BE2C (cell line): ENCODE measurements around the gene ADGRV1.

Experiments
- DNase-seq: peaks from one replicate; pipeline ENCODE4 v3.0.0-alpha.2; 2020
- H3K27me3 ChIP-seq: fragments of 250-450 bp; sonication (Bioruptor Pico); 2 replicates; pipeline ENCODE4 v1.5.1; 2020; ENCODE audit warnings: mild to moderate bottlenecking
- H3K36me3 ChIP-seq: fragments of 250-450 bp; sonication (Bioruptor Pico); 2 replicates; pipeline ENCODE4 v1.5.1; 2020; ENCODE audit warnings: mild to moderate bottlenecking
- H3K4me1 ChIP-seq: fragments of 250-450 bp; sonication (Bioruptor Pico); 2 replicates; pipeline ENCODE4 v1.5.1; 2020
- H3K4me3 ChIP-seq: 2 replicates; pipeline ENCODE4 v1.5.1; 2011; ENCODE audit warnings: low read depth, low read length
- H3K9me3 ChIP-seq: fragments of 250-450 bp; sonication (Bioruptor Pico); 2 replicates; pipeline ENCODE4 v1.5.1; 2020
- TF ChIP-seq, protein P1 (sequence below): IDR thresholded peaks from 2 replicates; pipeline ENCODE4 v1.5.1; 2012; ENCODE audit warnings: mild to moderate bottlenecking, low read depth, low read length

The ADGRV1 gene

DNA sequence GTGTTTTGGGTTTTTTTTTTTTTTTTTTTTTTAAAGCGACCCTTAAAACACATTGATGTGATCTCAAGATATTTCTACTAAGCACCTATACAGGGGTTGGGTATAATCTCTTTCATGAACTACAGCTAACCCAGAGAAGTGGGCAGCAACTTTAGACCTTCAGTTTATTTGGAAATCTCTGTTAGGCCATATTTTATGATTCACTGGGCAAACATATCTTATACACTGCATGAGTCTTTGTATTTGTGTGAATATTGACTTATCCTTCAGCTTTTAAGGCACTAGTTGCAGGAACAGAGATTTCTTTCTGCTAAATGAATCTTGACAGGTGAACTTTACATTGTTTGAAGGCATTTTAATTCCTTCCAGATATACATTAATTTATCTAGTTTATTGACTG, 630.2 kb downstream of the ADGRV1 start:
- DNase-seq, result no peak
- H3K27me3 ChIP-seq, result no peaks in the 10 kb centered on the region

DNA sequence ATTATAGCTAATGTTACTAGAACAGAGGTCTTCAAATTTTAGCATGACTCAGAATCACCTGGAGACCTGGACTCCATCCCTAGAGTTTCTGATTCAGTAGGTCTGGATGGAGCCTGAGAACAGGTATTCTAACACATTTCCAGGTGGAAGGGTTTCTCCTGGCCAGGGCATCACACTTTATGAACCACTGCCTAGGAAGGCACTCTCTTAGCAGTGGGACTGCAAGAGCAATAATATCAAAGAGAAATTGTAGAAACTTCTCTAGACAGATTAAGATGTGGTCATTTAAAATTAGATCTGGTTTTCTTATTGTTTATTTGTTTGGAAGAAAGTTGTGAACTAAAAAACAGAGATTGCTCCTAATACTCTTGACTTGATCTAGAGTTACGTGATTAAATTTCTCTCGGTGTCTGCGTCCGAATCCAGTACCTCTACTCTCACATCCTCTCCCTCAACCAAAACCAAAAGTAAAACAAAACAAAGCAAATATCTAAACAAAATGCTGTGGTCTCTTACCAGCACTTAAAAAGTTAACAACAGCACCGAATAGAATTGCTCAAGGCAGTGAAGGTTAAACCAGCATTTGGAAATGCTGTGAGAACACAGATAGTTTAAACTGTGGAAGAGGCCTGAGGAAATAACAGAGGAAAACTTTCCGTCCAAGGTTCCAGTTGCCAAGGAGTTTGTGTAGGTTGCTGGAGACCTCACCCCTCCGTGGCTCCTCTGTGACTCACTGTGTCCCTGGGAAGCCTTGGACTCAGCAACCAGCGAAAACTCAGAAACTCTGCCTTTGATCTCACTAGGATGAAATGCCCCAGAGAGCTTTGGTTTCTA, 631.1 kb downstream of the ADGRV1 start:
- TF ChIP-seq, protein P1, sequence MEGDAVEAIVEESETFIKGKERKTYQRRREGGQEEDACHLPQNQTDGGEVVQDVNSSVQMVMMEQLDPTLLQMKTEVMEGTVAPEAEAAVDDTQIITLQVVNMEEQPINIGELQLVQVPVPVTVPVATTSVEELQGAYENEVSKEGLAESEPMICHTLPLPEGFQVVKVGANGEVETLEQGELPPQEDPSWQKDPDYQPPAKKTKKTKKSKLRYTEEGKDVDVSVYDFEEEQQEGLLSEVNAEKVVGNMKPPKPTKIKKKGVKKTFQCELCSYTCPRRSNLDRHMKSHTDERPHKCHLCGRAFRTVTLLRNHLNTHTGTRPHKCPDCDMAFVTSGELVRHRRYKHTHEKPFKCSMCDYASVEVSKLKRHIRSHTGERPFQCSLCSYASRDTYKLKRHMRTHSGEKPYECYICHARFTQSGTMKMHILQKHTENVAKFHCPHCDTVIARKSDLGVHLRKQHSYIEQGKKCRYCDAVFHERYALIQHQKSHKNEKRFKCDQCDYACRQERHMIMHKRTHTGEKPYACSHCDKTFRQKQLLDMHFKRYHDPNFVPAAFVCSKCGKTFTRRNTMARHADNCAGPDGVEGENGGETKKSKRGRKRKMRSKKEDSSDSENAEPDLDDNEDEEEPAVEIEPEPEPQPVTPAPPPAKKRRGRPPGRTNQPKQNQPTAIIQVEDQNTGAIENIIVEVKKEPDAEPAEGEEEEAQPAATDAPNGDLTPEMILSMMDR, result no peak
- no peak overlapping the region for H3K4me3 ChIP-seq
- no peaks in the 10 kb centered on the region for H3K36me3 ChIP-seq
- no peak for DNase-seq
- H3K27me3 ChIP-seq, result no peaks in the 10 kb centered on the region
- no peaks in the 10 kb centered on the region for H3K4me1 ChIP-seq
- H3K9me3 ChIP-seq, result no peaks in the 10 kb centered on the region

More for the DNA sequence above, 630.2 kb downstream of the ADGRV1 start:
- Histone ChIP-seq H3K9me3 (no peaks in the 10 kb centered on the region), H3K4me3 (no peak overlapping the region), H3K4me1 (no peaks in the 10 kb centered on the region), H3K36me3 (no peaks in the 10 kb centered on the region)
- TF ChIP-seq, protein P1, result no peak

DNA sequence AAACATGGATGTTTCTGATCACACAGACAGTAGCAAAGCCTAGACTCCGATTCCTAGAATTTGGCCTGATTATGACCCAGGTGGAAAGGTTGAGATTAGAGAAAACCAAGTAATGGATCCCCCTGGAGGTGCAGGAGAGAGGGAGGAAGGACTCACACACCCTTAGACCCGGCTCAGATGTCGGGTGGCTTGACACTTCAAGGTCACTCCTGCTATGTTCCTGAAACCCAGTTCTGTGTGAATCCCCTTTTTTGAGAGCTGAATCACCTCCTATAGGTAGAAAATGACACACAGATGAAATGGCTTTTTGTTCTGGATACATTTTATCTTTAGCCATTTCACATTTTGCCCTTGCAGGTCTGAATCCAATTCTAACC, 631.7 kb downstream of the ADGRV1 start:
- no peaks in the 10 kb centered on the region for H3K4me1 ChIP-seq
- no peak for DNase-seq
- TF ChIP-seq, protein P1, result no peak
- no peaks in the 10 kb centered on the region for H3K9me3 ChIP-seq
- no peak overlapping the region for H3K4me3 ChIP-seq
- no peaks in the 10 kb centered on the region for H3K36me3 ChIP-seq
- H3K27me3 ChIP-seq, result no peaks in the 10 kb centered on the region

DNA sequence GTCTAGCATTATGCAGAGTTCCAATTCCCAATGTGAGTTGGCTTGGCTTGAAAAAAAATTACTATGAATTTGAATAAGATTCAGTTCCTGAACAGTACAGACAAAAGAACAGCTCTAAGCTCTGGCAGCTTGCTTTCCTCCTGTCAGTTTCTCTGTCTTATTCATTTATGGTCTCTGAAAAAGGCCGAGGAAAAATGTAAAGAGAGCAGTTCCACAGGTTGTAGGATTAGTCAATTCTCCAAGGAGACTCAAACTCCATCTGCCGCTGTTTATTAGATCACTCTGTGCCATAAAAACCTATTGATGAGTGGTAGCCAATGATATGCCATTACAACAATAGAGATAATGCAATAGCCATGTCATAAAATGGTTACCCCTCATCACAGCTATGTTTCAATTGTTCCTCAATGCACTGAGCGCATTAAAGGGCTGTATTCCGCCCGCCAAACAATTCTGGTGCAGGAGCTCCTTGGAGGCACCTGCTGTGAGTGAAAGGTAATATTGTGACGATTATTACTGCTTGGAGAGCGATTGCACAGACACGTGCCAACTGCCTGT, 636.3 kb downstream of the ADGRV1 start:
- DNase-seq, result no peak
- H3K4me3 ChIP-seq, result no peak overlapping the region
- no peaks in the 10 kb centered on the region for H3K9me3 ChIP-seq
- no peaks in the 10 kb centered on the region for H3K4me1 ChIP-seq
- no peaks in the 10 kb centered on the region for H3K36me3 ChIP-seq
- H3K27me3 ChIP-seq, result no peaks in the 10 kb centered on the region
- TF ChIP-seq, protein P1, result no peak

DNA sequence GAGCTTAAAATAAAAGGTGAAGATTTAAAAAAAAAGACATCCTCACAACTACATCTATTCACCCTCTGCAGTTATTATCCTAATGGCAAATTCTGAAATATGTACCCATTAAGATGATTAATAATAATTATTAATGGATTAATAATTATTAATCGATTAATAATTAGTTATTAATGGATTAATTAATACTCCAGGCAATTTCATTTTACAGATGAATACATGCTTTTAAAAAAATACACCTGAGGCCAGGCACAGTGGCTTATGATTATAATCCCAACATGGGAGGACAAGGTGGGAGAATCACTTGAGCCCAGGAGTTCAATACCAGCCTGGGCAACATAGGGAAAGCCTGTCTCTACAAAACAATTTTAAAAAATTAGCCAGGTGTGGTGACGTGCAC, 642.1 kb downstream of the ADGRV1 start:
- H3K4me3 ChIP-seq, result no peak overlapping the region
- H3K4me1 ChIP-seq, result no peaks in the 10 kb centered on the region
- H3K36me3 ChIP-seq, result no peaks in the 10 kb centered on the region
- DNase-seq, result no peak
- no peaks in the 10 kb centered on the region for H3K27me3 ChIP-seq
- TF ChIP-seq, protein P1, result no peak
- no peaks in the 10 kb centered on the region for H3K9me3 ChIP-seq

DNA sequence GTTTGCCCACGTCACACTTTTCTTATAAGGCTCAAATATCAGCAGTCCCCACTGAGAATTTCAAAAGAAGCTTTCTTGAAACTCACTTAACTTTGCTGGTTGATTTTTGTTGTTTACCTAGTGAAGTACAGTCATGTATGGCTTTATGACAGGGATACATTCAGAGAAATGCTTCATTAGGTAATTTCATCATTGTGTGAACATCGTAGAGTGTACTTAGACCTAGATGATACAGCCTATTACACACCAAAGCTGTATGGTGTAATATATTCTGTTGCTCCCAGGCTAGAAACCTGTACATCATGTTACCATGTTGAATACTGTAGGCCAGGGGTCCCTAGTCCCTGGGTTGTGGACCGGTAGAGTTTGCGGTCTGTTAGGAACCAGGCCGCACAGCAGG, 647.5 kb downstream of the ADGRV1 start:
- no peaks in the 10 kb centered on the region for H3K9me3 ChIP-seq
- no peak overlapping the region for H3K4me3 ChIP-seq
- H3K27me3 ChIP-seq, result no peaks in the 10 kb centered on the region
- H3K36me3 ChIP-seq, result no peaks in the 10 kb centered on the region
- no peak for DNase-seq
- TF ChIP-seq, protein P1, result no peak
- no peaks in the 10 kb centered on the region for H3K4me1 ChIP-seq
